Measurements from ENCODE around the gene PPP1R1A.

PPP1R1A gene

GRCh38 chr12:54529581-54529980, 58.9 kb downstream of the PPP1R1A start:
- DNase-seq (ENCODE audit: low spot score): no peak

Measured in pons (tissue), 1 donor.